BE2C (cell line): ENCODE results near the gene MYO5A.
"Not testable (repeated sequence)": the region's sequence is repeated elsewhere in the genome, so short reads cannot be mapped to it uniquely, and the experiment has no call there.

ENCODE experiments used
- DNase-seq: peaks from one replicate; pipeline ENCODE4 v3.0.0-alpha.2; 2020
- H3K27me3 ChIP-seq: fragments of 250-450 bp; sonication (Bioruptor Pico); 2 replicates; pipeline ENCODE4 v1.5.1; 2020; ENCODE audit warnings: mild to moderate bottlenecking
- H3K36me3 ChIP-seq: fragments of 250-450 bp; sonication (Bioruptor Pico); 2 replicates; pipeline ENCODE4 v1.5.1; 2020; ENCODE audit warnings: mild to moderate bottlenecking
- H3K4me1 ChIP-seq: fragments of 250-450 bp; sonication (Bioruptor Pico); 2 replicates; pipeline ENCODE4 v1.5.1; 2020
- H3K4me3 ChIP-seq: 2 replicates; pipeline ENCODE4 v1.5.1; 2011; ENCODE audit warnings: low read depth, low read length
- H3K9me3 ChIP-seq: fragments of 250-450 bp; sonication (Bioruptor Pico); 2 replicates; pipeline ENCODE4 v1.5.1; 2020
- TF ChIP-seq, protein P1 (sequence below): IDR thresholded peaks from 2 replicates; pipeline ENCODE4 v1.5.1; 2012; ENCODE audit warnings: mild to moderate bottlenecking, low read depth, low read length

MYO5A gene

DNA sequence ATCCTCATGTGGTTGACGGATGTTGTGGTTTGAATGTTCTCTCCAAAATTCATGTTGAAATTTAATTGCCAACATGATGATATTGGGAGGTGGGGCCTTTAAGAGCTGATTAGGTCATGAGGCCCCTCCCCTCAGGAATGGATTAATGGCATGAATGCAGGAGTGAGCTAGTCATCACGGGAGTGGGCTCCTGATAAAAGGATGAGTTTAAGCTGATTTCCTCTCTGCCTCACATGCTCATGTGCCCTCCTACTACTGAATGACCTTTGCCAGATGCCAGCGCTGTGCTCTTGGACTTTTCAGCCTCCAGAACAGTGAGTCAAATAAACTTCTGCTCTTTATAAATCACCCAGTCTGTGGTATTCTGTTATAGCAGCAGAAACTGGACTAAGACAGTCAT, 111.2 kb downstream of the MYO5A start:
- H3K4me1 ChIP-seq = peaks cover 25% of the 10 kb centered on the region
- no peak overlapping the region for H3K4me3 ChIP-seq
- H3K27me3 ChIP-seq = no peaks in the 10 kb centered on the region
- peak; percentile 62 for DNase-seq
- no peaks in the 10 kb centered on the region for H3K9me3 ChIP-seq
- no peaks in the 10 kb centered on the region for H3K36me3 ChIP-seq
- TF ChIP-seq, protein P1, sequence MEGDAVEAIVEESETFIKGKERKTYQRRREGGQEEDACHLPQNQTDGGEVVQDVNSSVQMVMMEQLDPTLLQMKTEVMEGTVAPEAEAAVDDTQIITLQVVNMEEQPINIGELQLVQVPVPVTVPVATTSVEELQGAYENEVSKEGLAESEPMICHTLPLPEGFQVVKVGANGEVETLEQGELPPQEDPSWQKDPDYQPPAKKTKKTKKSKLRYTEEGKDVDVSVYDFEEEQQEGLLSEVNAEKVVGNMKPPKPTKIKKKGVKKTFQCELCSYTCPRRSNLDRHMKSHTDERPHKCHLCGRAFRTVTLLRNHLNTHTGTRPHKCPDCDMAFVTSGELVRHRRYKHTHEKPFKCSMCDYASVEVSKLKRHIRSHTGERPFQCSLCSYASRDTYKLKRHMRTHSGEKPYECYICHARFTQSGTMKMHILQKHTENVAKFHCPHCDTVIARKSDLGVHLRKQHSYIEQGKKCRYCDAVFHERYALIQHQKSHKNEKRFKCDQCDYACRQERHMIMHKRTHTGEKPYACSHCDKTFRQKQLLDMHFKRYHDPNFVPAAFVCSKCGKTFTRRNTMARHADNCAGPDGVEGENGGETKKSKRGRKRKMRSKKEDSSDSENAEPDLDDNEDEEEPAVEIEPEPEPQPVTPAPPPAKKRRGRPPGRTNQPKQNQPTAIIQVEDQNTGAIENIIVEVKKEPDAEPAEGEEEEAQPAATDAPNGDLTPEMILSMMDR = no peak

DNA sequence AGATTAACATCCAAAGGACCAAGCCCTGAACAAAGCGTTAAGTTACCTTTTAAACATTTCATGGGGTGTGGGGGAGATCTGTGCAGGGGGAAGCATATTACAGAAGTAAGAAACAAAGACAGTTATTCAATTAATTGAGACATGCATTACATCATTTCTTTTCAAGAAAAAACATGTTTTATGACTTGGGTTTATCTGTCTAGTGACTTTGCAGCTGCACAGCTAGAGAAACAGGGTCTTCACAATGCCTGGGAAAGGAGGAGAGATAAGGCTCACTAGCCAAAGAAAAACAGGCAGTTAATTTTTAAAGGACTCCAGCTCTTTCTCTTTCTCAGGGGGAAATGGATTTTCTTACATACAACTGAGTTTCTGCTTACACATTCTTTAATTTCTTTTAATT, 112.1 kb downstream of the MYO5A start:
- not testable (repeated sequence) for DNase-seq, H3K27me3 ChIP-seq
- peaks cover 25% of the 10 kb centered on the region for H3K4me1 ChIP-seq

DNA sequence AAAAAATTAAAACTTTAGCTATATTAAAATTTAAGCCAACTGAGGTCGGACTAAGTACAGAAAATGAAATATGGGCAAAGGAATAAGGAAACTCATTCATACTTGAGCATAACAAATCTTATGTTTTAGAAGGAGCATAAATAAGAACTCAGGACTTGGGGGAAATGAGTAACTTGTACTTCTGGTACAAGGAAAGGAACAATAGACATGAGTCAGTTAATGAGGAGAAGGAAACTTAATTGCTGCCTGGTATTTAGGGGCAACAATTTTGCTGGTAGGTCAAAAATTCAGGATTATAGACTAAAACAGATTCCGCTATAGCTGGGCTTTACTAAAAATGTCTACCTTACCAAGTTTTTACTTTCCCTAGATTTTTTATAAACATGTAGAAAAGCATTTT, 113.1 kb downstream of the MYO5A start:
- Histone ChIP-seq H3K36me3 (no peaks in the 10 kb centered on the region), H3K4me3 (no peak overlapping the region), H3K27me3 (no peaks in the 10 kb centered on the region), H3K9me3 (no peaks in the 10 kb centered on the region), H3K4me1 (peaks cover 22% of the 10 kb centered on the region)
- DNase-seq = no peak
- TF ChIP-seq, protein P1 = no peak

More for the DNA sequence above, 112.1 kb downstream of the MYO5A start:
- H3K4me3 ChIP-seq, H3K36me3 ChIP-seq, H3K9me3 ChIP-seq: not testable (repeated sequence)

DNA sequence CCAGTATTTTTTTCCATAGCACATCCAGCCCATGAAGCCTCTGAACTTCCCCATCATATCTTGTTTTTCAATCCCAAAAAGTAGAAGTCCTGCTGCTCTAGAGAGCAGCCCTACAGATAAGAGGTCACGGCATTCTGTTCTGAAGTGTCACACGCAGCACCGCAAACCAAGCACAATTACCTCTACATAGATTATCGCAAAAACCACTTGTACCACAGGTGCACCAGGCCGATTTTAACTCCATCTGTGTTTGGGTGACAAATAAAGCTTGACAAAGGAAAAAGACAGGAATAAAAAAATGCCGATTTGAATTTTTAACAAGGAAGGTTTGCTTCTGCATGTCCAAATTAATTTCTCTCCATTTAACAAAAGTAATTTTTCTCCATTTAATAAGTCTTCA, 113.7 kb downstream of the MYO5A start:
- no peak for DNase-seq
- H3K4me1 ChIP-seq = peaks cover 22% of the 10 kb centered on the region
- H3K36me3 ChIP-seq = no peaks in the 10 kb centered on the region
- H3K4me3 ChIP-seq = no peak overlapping the region
- TF ChIP-seq, protein P1 = no peak
- H3K27me3 ChIP-seq = no peaks in the 10 kb centered on the region
- no peaks in the 10 kb centered on the region for H3K9me3 ChIP-seq

DNA sequence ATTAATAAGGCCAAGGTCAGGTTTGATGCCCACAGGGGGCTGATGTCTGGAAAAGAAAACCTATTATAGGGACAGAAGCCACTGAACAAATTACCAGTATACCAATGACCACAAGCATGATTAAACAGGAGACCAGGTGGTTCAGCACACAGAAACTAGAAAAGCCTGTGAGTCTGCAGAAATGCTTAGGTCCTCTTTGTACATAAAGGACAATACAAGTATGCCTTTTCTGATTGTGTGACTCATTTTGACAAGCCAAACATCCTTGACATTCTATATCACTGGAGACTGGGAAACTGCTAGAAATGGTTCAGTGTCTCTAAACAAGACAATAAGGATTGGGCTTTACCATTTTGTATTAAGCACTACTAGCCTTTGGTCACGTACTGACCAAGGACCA, 119.9 kb downstream of the MYO5A start:
- Histone ChIP-seq H3K36me3 (no peaks in the 10 kb centered on the region), H3K4me3 (no peak overlapping the region), H3K27me3 (no peaks in the 10 kb centered on the region), H3K9me3 (no peaks in the 10 kb centered on the region), H3K4me1 (peaks cover 3% of the 10 kb centered on the region; the same call in 1 of the 2 replicates)
- DNase-seq = no peak
- TF ChIP-seq, protein P1 = no peak

DNA sequence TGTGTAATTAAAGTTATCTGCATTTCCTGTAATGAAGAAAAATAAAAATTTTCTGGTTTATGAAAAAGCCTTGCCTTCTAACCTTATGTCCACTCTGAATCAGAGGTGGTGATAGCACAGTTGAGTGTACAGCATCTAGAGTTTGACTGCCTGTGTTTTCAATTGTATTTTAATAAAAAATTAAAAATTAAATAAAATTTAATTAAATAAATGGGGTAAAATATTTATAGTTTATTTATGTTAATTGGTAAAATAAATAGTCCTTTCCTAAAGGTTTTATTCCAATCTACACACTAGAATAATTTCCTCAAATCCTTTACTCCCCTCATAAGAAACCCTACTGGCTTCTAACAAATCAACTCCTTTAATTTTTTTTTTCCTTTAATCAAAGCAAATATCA, 121.3 kb downstream of the MYO5A start:
- DNase-seq = no peak
- Histone ChIP-seq H3K36me3 (no peaks in the 10 kb centered on the region), H3K4me3 (no peak overlapping the region), H3K4me1 (peaks cover 3% of the 10 kb centered on the region; the same call in 1 of the 2 replicates), H3K9me3 (no peaks in the 10 kb centered on the region), H3K27me3 (no peaks in the 10 kb centered on the region)
- TF ChIP-seq, protein P1 = no peak

DNA sequence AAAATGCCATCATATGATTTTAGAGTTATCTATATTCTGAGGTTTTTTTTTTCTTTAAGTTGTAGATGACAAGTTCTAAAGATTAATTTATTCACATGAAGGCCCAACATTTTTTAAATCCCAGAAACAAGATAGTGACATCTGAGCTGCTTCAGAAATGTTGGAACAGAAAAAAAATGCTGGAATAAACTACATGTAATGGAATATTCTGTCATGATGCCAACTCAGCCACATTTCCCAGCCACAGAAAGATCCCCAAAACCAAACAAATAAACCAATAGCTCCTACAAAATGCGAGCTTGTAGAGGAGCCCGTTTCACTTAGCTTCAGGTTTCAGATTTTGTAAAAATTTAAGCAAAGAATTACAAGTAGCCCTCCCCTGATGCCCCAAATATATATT, 122.1 kb downstream of the MYO5A start:
- Histone ChIP-seq H3K9me3 (no peaks in the 10 kb centered on the region), H3K4me1 (peaks cover 3% of the 10 kb centered on the region; the same call in 1 of the 2 replicates), H3K4me3 (no peak overlapping the region), H3K27me3 (no peaks in the 10 kb centered on the region), H3K36me3 (no peaks in the 10 kb centered on the region)
- DNase-seq = no peak
- TF ChIP-seq, protein P1 = no peak
